ENCODE measurements around the gene TMEM250. TPM values are rescaled to one million over a fixed set of nuclear protein-coding genes. Genes with fewer than 3 reads are reported as not detected.

Gene TMEM250
- total and polyA plus RNA-seq, 9 of the 15 experiments (the other 6 are each of a cell fraction or from before 2014, with no cell fraction given), result 0.32 to 44.6 (median 12.2) TPM

DNA sequence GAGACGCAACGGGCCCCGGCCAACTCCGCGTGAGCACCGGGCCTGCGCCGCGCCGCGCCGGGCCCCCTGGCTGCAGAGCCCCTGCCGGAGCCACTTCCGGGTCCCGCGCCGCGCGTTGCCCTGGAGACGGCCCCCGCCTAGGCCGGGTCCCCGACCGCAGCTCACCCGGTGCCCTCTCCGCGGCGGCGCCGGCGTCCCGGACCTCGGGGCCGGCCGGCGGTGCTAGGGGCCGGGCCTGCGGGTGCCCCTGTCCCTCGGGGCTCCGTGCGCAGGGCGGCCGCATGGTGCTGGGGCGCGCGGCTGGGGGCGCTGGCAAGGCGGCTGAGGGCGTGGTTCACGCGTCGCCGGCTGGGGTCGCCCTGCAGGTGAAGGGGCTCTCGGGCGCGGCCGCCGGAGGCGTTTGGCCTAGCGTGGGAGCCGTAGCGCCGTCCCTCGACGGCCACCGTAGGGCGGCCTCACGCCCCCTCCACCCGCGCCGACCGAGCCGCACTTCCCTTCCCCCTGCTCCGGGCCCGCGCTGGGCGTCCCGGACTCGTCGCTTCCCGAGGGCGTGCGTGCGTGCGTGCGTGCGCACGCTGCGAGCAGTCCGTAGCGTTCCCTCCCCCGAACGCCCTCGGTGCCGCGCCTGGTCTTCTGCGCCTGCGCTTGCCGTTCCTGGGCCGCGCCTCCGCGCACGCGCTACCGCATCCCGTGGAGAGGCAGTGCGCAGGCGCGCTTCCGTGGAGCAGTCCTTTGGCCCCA, at the start of gene TMEM250 (continued):
- TF ChIP-seq ESRRB (CRISPR knock-in tag; IDR thresholded peaks at IDR 0.05; ENCODE audit: borderline replicate concordance) (no peak), ZNF232 (CRISPR knock-in tag; IDR thresholded peaks at IDR 0.05) (0 out of 2 replicates have a peak, but pooled peaks have one; percentile 13), CREM (IDR thresholded peaks at IDR 0.05; ENCODE audit: low read depth) (peak; percentile 92), ZNF253 (CRISPR knock-in tag; conservative IDR thresholded peaks at IDR 0.05) (no peak), TFAM (CRISPR knock-in tag; conservative IDR thresholded peaks at IDR 0.05) (no peak), ZNF668 (CRISPR knock-in tag; IDR thresholded peaks at IDR 0.05) (peak; percentile 65; the same call in 1 of the 2 replicates), GATAD2B (IDR thresholded peaks at IDR 0.05; ENCODE audit: borderline replicate concordance) (peak; percentile 97), SPI1 (IDR thresholded peaks at IDR 0.05; ENCODE audit: borderline replicate concordance, low read depth, low read length) (peak; percentile 77), ZNF140 (CRISPR knock-in tag; IDR thresholded peaks at IDR 0.05) (no peak), NR1H2 (CRISPR knock-in tag; IDR thresholded peaks at IDR 0.05) (no peak; the same call in 1 of the 2 replicates), KLF13 (tag; IDR thresholded peaks at IDR 0.05; ENCODE audit: borderline replicate concordance, low read depth) (peak; percentile 91), MAFF (IDR thresholded peaks at IDR 0.05; ENCODE audit: low read length) (no peak), CBX2 (IDR thresholded peaks at IDR 0.05; ENCODE audit: insufficient read depth, low read length, poor library complexity, severe bottlenecking) (no peak), BHLHE40 (IDR thresholded peaks at IDR 0.05; ENCODE audit: low read length) (peak; percentile 79), MECOM (CRISPR knock-in tag; IDR thresholded peaks at IDR 0.05) (no peak), SRF (CRISPR knock-in tag; IDR thresholded peaks at IDR 0.05) (no peak), TBL1XR1 (IDR thresholded peaks at IDR 0.05; ENCODE audit: low read length in 2 of 2) (0 out of 4 replicates have a peak, but pooled peaks of 1 of the 2 experiments have one; percentile 38)
- TF ChIP-seq, protein P1, sequence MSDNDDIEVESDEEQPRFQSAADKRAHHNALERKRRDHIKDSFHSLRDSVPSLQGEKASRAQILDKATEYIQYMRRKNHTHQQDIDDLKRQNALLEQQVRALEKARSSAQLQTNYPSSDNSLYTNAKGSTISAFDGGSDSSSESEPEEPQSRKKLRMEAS (CRISPR knock-in tag; IDR thresholded peaks at IDR 0.05), result peak; percentile 91
- TF ChIP-seq, protein P2, sequence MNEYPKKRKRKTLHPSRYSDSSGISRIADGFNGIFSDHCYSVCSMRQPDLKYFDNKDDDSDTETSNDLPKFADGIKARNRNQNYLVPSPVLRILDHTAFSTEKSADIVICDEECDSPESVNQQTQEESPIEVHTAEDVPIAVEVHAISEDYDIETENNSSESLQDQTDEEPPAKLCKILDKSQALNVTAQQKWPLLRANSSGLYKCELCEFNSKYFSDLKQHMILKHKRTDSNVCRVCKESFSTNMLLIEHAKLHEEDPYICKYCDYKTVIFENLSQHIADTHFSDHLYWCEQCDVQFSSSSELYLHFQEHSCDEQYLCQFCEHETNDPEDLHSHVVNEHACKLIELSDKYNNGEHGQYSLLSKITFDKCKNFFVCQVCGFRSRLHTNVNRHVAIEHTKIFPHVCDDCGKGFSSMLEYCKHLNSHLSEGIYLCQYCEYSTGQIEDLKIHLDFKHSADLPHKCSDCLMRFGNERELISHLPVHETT (CRISPR knock-in tag; conservative IDR thresholded peaks at IDR 0.05 in 1 of 2, IDR thresholded peaks at IDR 0.05 in 1 of 2), result peak in 1 of 2 experiments; percentile 99; a peak in 2 of 4 replicates
- TF ChIP-seq, protein P3, sequence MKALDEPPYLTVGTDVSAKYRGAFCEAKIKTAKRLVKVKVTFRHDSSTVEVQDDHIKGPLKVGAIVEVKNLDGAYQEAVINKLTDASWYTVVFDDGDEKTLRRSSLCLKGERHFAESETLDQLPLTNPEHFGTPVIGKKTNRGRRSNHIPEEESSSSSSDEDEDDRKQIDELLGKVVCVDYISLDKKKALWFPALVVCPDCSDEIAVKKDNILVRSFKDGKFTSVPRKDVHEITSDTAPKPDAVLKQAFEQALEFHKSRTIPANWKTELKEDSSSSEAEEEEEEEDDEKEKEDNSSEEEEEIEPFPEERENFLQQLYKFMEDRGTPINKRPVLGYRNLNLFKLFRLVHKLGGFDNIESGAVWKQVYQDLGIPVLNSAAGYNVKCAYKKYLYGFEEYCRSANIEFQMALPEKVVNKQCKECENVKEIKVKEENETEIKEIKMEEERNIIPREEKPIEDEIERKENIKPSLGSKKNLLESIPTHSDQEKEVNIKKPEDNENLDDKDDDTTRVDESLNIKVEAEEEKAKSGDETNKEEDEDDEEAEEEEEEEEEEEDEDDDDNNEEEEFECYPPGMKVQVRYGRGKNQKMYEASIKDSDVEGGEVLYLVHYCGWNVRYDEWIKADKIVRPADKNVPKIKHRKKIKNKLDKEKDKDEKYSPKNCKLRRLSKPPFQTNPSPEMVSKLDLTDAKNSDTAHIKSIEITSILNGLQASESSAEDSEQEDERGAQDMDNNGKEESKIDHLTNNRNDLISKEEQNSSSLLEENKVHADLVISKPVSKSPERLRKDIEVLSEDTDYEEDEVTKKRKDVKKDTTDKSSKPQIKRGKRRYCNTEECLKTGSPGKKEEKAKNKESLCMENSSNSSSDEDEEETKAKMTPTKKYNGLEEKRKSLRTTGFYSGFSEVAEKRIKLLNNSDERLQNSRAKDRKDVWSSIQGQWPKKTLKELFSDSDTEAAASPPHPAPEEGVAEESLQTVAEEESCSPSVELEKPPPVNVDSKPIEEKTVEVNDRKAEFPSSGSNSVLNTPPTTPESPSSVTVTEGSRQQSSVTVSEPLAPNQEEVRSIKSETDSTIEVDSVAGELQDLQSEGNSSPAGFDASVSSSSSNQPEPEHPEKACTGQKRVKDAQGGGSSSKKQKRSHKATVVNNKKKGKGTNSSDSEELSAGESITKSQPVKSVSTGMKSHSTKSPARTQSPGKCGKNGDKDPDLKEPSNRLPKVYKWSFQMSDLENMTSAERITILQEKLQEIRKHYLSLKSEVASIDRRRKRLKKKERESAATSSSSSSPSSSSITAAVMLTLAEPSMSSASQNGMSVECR (CRISPR knock-in tag; IDR thresholded peaks at IDR 0.05), result peak; percentile 93
